GM12874 (cell line): ENCODE results near the gene TEKTIP1.

Source experiments
- CTCF ChIP-seq: IDR thresholded peaks from 2 replicates; pipeline ENCODE4 v1.5.1; 2011; ENCODE audit warnings: low read depth, mild to moderate bottlenecking, control low read depth, low read length, moderate library complexity; ENCODE audit not compliant: insufficient read depth

The TEKTIP1 gene

DNA sequence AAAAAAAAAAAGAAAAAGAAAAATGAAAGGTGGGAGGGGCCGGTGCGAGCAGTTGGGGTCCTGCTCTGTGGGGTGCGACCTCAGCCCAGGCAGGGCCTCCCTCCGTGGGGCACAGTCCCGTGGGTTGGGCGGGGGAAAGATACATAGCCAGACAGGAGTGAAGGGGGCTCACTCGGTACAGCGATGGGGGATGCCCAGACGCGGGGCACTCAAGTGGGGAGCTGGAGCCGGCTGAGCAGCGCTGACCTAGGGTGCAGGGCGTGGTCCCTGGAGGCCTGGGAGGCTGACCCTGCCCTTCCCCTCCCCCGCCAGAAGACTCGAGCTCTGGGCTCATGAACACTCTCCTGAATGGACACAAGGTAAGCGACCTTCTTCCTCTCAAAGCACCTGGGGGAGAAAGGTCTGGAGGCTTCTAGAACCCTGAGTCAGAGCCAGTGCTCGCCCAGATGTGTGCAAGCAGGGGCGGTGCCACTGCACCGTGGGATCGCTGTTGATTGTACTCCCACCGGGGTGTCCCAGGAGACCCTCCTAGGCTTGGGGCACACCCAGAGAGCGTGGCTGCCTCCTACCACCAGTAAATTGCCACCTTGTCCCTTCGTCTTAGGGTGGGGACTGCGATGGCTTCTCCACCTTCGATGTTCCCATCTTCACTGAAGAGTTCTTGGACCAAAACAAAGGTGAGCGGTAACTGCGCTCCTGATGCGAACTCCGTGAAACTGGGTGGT, 37.1 kb downstream of the TEKTIP1 start:
- TF ChIP-seq CTCF, result no peak

- TF ChIP-seq CTCF, result no peak
Measured at GRCh38 chr19:3576696-3577443, 37.9 kb downstream of the TEKTIP1 start.

DNA sequence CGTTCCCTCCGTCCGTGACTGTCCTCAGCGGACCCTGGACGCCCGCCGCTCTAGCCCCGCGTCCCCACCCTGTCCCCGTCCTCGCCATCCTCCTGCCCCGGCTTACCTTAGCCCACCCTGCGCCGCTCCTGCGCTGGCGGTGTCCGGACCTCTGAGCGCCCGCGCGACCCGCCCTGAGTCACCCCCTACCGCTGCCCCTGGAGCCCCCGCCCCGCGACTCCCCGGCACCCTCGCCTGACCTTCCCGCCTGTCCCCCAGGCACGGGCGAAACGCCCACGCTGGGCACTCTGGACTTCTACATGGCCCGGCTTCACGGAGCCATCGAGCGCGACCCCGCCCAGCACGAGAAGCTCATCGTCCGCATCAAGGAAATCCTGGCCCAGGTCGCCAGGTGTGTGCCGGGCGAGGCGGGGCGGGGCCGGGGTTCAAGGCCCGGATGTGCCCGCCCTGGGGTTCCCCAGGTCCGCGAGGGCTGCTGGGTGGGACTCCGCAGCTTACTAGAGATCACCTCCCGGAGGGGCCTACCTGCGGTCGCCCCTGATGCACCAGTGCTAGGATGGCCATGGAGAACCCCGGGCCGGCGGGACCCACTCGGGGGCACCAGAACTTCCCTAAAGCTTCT, 38.9 kb downstream of the TEKTIP1 start:
- no peak for TF ChIP-seq CTCF

GRCh38 chr19:3578390-3578789, 39.4 kb downstream of the TEKTIP1 start:
- no peak for TF ChIP-seq CTCF

DNA sequence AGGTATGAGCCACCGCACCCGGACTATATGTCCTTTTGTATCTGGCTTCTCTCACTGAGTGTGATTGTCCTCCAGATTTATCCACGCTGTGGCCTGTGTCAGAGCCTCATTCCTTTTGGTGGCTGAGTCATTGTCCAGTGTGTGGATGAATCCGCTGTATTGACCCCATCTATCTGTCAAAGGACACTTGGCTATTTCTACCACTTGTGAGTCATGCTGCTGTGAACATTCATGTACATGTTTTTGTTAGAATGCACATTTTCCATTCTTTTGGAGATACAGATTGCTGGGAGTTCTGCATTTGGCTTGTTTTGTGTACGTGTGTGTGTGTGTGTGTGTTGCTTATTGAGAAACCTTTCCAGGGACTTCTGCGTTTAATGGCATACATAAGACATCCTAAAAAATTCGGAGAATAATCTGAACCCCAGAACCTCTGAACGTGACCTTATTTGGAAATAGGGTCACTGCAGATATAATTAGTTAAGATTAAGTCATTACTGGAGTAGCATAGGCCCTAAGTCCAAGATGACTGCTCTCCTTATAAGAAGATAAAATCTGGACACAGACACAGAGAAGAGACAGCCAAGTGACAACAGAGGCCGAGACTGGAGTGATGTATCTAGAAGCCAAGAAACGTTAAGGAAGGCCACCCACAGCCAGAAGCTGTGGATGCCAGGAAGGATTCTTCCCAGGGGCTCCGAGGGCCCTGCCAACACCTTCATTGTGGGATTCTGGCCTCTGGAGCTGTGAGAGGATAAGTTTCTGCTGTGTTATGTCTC, 41.4 kb downstream of the TEKTIP1 start:
- TF ChIP-seq CTCF, result no peak

- TF ChIP-seq CTCF, result no peak
Measured at GRCh38 chr19:3585301-3586126, 46.5 kb downstream of the TEKTIP1 start, which contains the start of gene GIPC3. GIPC3 (plus strand) TSS chr19:3585478; CDS start chr19:3585598, 120 bp downstream.
